Naive thymus-derived CD4-positive, alpha-beta T cell (primary cell): ENCODE measurements around the gene MED10. TPM values are rescaled to one million over a fixed set of nuclear protein-coding genes. Genes with fewer than 3 reads are reported as not detected.
A peak's percentile ranks its signal among the peaks of the same experiment; 100 is the strongest.

Source experiments
- ATAC-seq: fragments of 150-1000 bp; cut with Tn5 transposase; 2 replicates; pipeline ENCODE4 v1.10.0; 2021; ENCODE audit warnings: mild to moderate bottlenecking, moderate library complexity
- CTCF ChIA-PET: fragments of 350-600 bp; sonication (Branson Sonifier 250); formaldehyde crosslinking; loops from one replicate; lab custom pipeline; 2021; ENCODE audit warnings: antibody characterized with exemption; lab: Charles Lee
- POLR2A ChIA-PET: fragments of 350-600 bp; sonication (Branson Sonifier 250); formaldehyde crosslinking; loops from one replicate; lab custom pipeline; 2021; ENCODE audit warnings: antibody characterized with exemption, inconsistent platforms; lab: Charles Lee
- DNase-seq, 9 donors: peaks; one replicate each; pipeline versions ENCODE4 v3.0.0 to v3.0.0-alpha.2; 2020 to 2022; ENCODE audit warnings: mixed read lengths in 1 of 9
- H3K27ac ChIP-seq: one replicate; pipeline ENCODE4 v1.7.0; 2013; ENCODE audit warnings: mild to moderate bottlenecking, low read depth, low read length, moderate library complexity
- H3K27me3 ChIP-seq, 2 donors: one replicate each; pipeline ENCODE4 v1.7.0; 2013; ENCODE audit warnings: low read length in 2 of 2, mild to moderate bottlenecking in 2 of 2, moderate library complexity in 2 of 2; ENCODE audit not compliant: control insufficient read depth in 2 of 2, insufficient read depth in 2 of 2
- H3K36me3 ChIP-seq, 3 experiments: 1 replicate in 2 of 3; 2 replicates in 1 of 3; pipeline ENCODE4 v1.7.0; 2013; ENCODE audit warnings: low read length in 3 of 3, mild to moderate bottlenecking in 3 of 3, moderate library complexity in 1 of 3; ENCODE audit not compliant: insufficient read depth in 3 of 3, control insufficient read depth in 2 of 3
- H3K4me1 ChIP-seq, 2 donors: one replicate each; pipeline ENCODE4 v1.7.0; 2013; ENCODE audit warnings: low read length in 2 of 2, mild to moderate bottlenecking in 2 of 2, moderate library complexity in 1 of 2; ENCODE audit not compliant: control insufficient read depth in 2 of 2, insufficient read depth in 2 of 2
- H3K4me3 ChIP-seq: 2 replicates; pipeline ENCODE4 v1.7.0; 2013; ENCODE audit warnings: mild to moderate bottlenecking, low read length
- H3K9me3 ChIP-seq, 3 experiments: 1 replicate in 2 of 3; 2 replicates in 1 of 3; pipeline ENCODE4 v1.7.0; 2013; ENCODE audit warnings: low read length in 3 of 3; ENCODE audit not compliant: control insufficient read depth in 2 of 3
- H3K27ac Mint-ChIP-seq, 9 donors: one replicate each; pipeline ENCODE4 v1.8.0; 2020 to 2022; ENCODE audit warnings: mixed read lengths in 9 of 9, mild to moderate bottlenecking in 8 of 9, moderate library complexity in 5 of 9, inconsistent platforms in 2 of 9
- H3K27me3 Mint-ChIP-seq, 5 donors: one replicate each; pipeline ENCODE4 v1.8.0; 2021 to 2022; ENCODE audit warnings: mixed read lengths in 5 of 5, mild to moderate bottlenecking in 1 of 5
- H3K36me3 Mint-ChIP-seq, 5 donors: one replicate each; pipeline ENCODE4 v1.8.0; 2020 to 2022; ENCODE audit warnings: mixed read lengths in 5 of 5, mild to moderate bottlenecking in 3 of 5, inconsistent platforms in 1 of 5
- H3K4me1 Mint-ChIP-seq, 7 donors: one replicate each; pipeline ENCODE4 v1.8.0; 2020 to 2022; ENCODE audit warnings: mixed read lengths in 7 of 7, mild to moderate bottlenecking in 3 of 7, inconsistent platforms in 1 of 7
- H3K4me3 Mint-ChIP-seq, 10 donors: one replicate each; pipeline ENCODE4 v1.8.0; 2020 to 2022; ENCODE audit warnings: mild to moderate bottlenecking in 10 of 10, mixed read lengths in 10 of 10, moderate library complexity in 6 of 10, inconsistent platforms in 2 of 10
- H3K9me3 Mint-ChIP-seq, 11 donors: one replicate each; pipeline ENCODE4 v1.8.0; 2020 to 2022; ENCODE audit warnings: mixed read lengths in 11 of 11, mild to moderate bottlenecking in 4 of 11, inconsistent platforms in 1 of 11, moderate library complexity in 1 of 11
- intact Hi-C, 2 donors: fragments of 100-400 bp; cut with micrococcal nuclease; formaldehyde crosslinking; loops; one replicate each; pipeline ENCODE4 v1.15.1; 2023
- polyA plus RNA-seq, 2 donors: library from polyadenylated mRNA; unstranded; fragments of 300-500 nt; fragmentation: Illumina TruSeq; gene quantifications; one replicate each; pipeline ENCODE4 v1.2.3, GENCODE V29; 2021
- total RNA-seq, 6 experiments: library from RNA in 5 of 6; stranded (reverse) in 5 of 6; gene quantifications; 1 replicate in 5 of 6; 2 replicates in 1 of 6; pipeline ENCODE4 v1.2.3 and lab custom pipeline; 2021 to 2026

Gene MED10
- total and polyA plus RNA-seq, 7 experiments from 2014 or later: 46.0 to 121 (median 62.2) TPM

GRCh38 chr5:6379246-6379645 is 899 bp upstream of the MED10 start:
- peak overlapping the region; percentile 94 for H3K27ac ChIP-seq
- POLR2A ChIA-PET: interaction anchor here (0.7 to 2.2 kb wide), 7 partner anchors 16 to 957 kb away, joined by 4 to 12 read pairs (median 6); partner anchors contain the start of genes ICE1, NSUN2, SRD5A1 and TENT4A
- intact Hi-C loops: loop anchor here (2.0 to 10.0 kb wide), 5 partner anchors 87 to 1490 kb away; partner anchors contain the start of genes FASTKD3 (in 2 of the 2) and MTRR (in 2 of the 2)

GRCh38 chr5:6378766-6379103 is 388 bp upstream of the MED10 start:
- intact Hi-C loops: loop anchor here (1.0 to 10.0 kb wide), 12 partner anchors 18 to 1490 kb away; partner anchors contain the start of genes FASTKD3 (in 2 of the 2), ICE1 (in 2 of the 2), MTRR (in 2 of the 2) and NSUN2 (in 2 of the 2)
- ChIA-PET POLR2A (interaction anchor here (0.9 to 2.2 kb wide), 9 partner anchors 8 to 957 kb away, joined by 3 to 12 read pairs (median 5); partner anchors contain the start of genes ICE1, NSUN2, SRD5A1 and TENT4A), CTCF (no interaction called here)
- peak; percentile 1 for ATAC-seq
- Histone ChIP-seq H3K4me1 (peaks cover 23 to 24% of the 10 kb centered on the region in 2 donors), H3K4me3 (peak overlapping the region; percentile 92), H3K27me3 (no peaks in the 10 kb centered on the region), H3K9me3 (no peaks in the 10 kb centered on the region), H3K27ac (peak overlapping the region; percentile 94), H3K36me3 (peaks cover 6 to 34% (median 16%) of the 10 kb centered on the region in 3 experiments)
- Mint-ChIP-seq H3K36me3 (peaks cover 8 to 29% (median 24%) of the 10 kb centered on the region in 5 donors), H3K4me1 (peaks cover 27 to 58% (median 49%) of the 10 kb centered on the region in 7 donors), H3K27me3 (peaks cover 0 to 7% (median 3%) of the 10 kb centered on the region in 5 donors), H3K9me3 (no peaks in the 10 kb centered on the region), H3K27ac (peak overlapping the region; percentile 95 to 99 (median 96)), H3K4me3 (peak overlapping the region; percentile 89 to 100 (median 98))
- no peak for DNase-seq

More at GRCh38 chr5:6379246-6379645, 899 bp upstream of the MED10 start:
- H3K4me1 ChIP-seq: peaks cover 23 to 24% of the 10 kb centered on the region in 2 donors
- CTCF ChIA-PET: no interaction called here
- H3K4me3 ChIP-seq: peak overlapping the region; percentile 92
- peak overlapping the region; percentile 95 to 99 (median 96) for H3K27ac Mint-ChIP-seq
- H3K4me1 Mint-ChIP-seq: peaks cover 27 to 53% (median 44%) of the 10 kb centered on the region in 7 donors
- peaks cover 0 to 10% (median 6%) of the 10 kb centered on the region in 5 donors for H3K27me3 Mint-ChIP-seq
- peaks cover 8 to 24% (median 19%) of the 10 kb centered on the region in 5 donors for H3K36me3 Mint-ChIP-seq
- H3K4me3 Mint-ChIP-seq: peak overlapping the region; percentile 89 to 100 (median 98)
- no peaks in the 10 kb centered on the region for H3K27me3 ChIP-seq
- no peak for DNase-seq
- H3K36me3 ChIP-seq: peaks cover 5 to 28% (median 13%) of the 10 kb centered on the region in 3 experiments
- no peaks in the 10 kb centered on the region for H3K9me3 ChIP-seq
- ATAC-seq: no peak
- H3K9me3 Mint-ChIP-seq: no peaks in the 10 kb centered on the region

- ATAC-seq: no peak
- Mint-ChIP-seq H3K4me3 (peak overlapping the region; percentile 89 to 100 (median 98)), H3K9me3 (no peaks in the 10 kb centered on the region), H3K27ac (peak overlapping the region; percentile 95 to 99 (median 96)), H3K27me3 (peaks cover 0 to 2% (median 0%) of the 10 kb centered on the region in 5 donors), H3K4me1 (peaks cover 30 to 67% (median 58%) of the 10 kb centered on the region in 7 donors), H3K36me3 (peaks cover 14 to 38% (median 33%) of the 10 kb centered on the region in 5 donors)
- ChIA-PET POLR2A (interaction anchor here (1.3 to 2.2 kb wide), 3 partner anchors 10 to 955 kb away, joined by 3 to 12 read pairs (median 11); partner anchors contain the start of genes ICE1, NSUN2 and SRD5A1), CTCF (interaction anchor here (0.7 kb wide), 1 partner anchor 880 kb away, joined by 3 read pairs; no protein-coding TSS in a partner anchor)
- H3K4me3 ChIP-seq: peak overlapping the region; percentile 92
- no peaks in the 10 kb centered on the region for H3K9me3 ChIP-seq
- no peaks in the 10 kb centered on the region for H3K27me3 ChIP-seq
- peak in 1 of 9 donors; percentile 24 for DNase-seq
- intact Hi-C loops: loop anchor here (5.0 to 10.0 kb wide), 3 partner anchors 85 to 367 kb away; no protein-coding TSS in a partner anchor
- H3K27ac ChIP-seq: peak overlapping the region; percentile 94
- H3K4me1 ChIP-seq: peaks cover 23 to 24% of the 10 kb centered on the region in 2 donors
- peaks cover 12 to 45% (median 27%) of the 10 kb centered on the region in 3 experiments for H3K36me3 ChIP-seq
These were observed 804 bp downstream of the MED10 start for GRCh38 chr5:6377582-6377904.

- ATAC-seq: no peak
- Mint-ChIP-seq H3K4me1 (peaks cover 30 to 69% (median 60%) of the 10 kb centered on the region in 7 donors), H3K27me3 (no peaks in the 10 kb centered on the region), H3K9me3 (no peaks in the 10 kb centered on the region), H3K36me3 (peaks cover 14 to 41% (median 34%) of the 10 kb centered on the region in 5 donors), H3K4me3 (peak overlapping the region; percentile 89 to 100 (median 98)), H3K27ac (peak overlapping the region; percentile 95 to 99 (median 96))
- no peaks in the 10 kb centered on the region for H3K27me3 ChIP-seq
- DNase-seq: no peak
- ChIA-PET POLR2A (no interaction called here), CTCF (interaction anchor here (0.7 kb wide), 2 partner anchors 215 to 880 kb away, joined by 3 read pairs; no protein-coding TSS in a partner anchor)
- H3K27ac ChIP-seq: peak overlapping the region; percentile 94
- H3K4me3 ChIP-seq: peak overlapping the region; percentile 92
- H3K9me3 ChIP-seq: no peaks in the 10 kb centered on the region
- peaks cover 17 to 50% (median 30%) of the 10 kb centered on the region in 3 experiments for H3K36me3 ChIP-seq
- H3K4me1 ChIP-seq: peaks cover 23 to 24% of the 10 kb centered on the region in 2 donors
- intact Hi-C loops: loop anchor here (5.0 to 10.0 kb wide), 3 partner anchors 85 to 368 kb away; no protein-coding TSS in a partner anchor
These were observed 1.3 kb downstream of the MED10 start for GRCh38 chr5:6376974-6377520.

GRCh38 chr5:6373081-6373846 is 5.1 kb downstream of the MED10 start:
- H3K27me3 Mint-ChIP-seq: no peaks in the 10 kb centered on the region
- POLR2A ChIA-PET: no interaction called here
- ATAC-seq (no peak), DNase-seq (no peak)
- Histone ChIP-seq H3K36me3 (peaks cover 18 to 86% (median 36%) of the 10 kb centered on the region in 3 experiments), H3K9me3 (no peaks in the 10 kb centered on the region), H3K4me1 (peaks cover 17 to 18% of the 10 kb centered on the region in 2 donors), H3K27me3 (no peaks in the 10 kb centered on the region), H3K4me3 (no peak overlapping the region), H3K27ac (no peak overlapping the region)
- peaks cover 0 to 1% (median 0%) of the 10 kb centered on the region in 11 donors for H3K9me3 Mint-ChIP-seq
- intact Hi-C loops: loop anchor here in 1 of 2 donors (10.0 kb wide), 1 partner anchor 372 kb away; no protein-coding TSS in a partner anchor
- CTCF ChIA-PET: no interaction called here
- H3K4me1 Mint-ChIP-seq: peaks cover 20 to 55% (median 50%) of the 10 kb centered on the region in 7 donors
- peak overlapping the region in 2 of 9 donors; percentile 18 to 69 for H3K27ac Mint-ChIP-seq
- peak overlapping the region in 1 of 10 donors; percentile 1 for H3K4me3 Mint-ChIP-seq
- H3K36me3 Mint-ChIP-seq: peaks cover 20 to 50% (median 35%) of the 10 kb centered on the region in 5 donors
